K562 (cell line): ENCODE results near the gene MAN1A1. TPM values are rescaled to one million over a fixed set of nuclear protein-coding genes. Genes with fewer than 3 reads are reported as not detected.

ENCODE experiments used
- ASH1L ChIP-seq: fragments of 450-650 bp; IDR thresholded peaks from 2 replicates; pipeline ENCODE4 v1.6.1; 2018; ENCODE audit warnings: borderline replicate concordance, mild to moderate bottlenecking, low read depth; ENCODE audit not compliant: partially characterized antibody
- CC2D1A ChIP-seq: fragments of 450-650 bp; IDR thresholded peaks from 2 replicates; pipeline ENCODE4 v1.6.1; 2017; ENCODE audit warnings: mild to moderate bottlenecking
- CHD2 ChIP-seq: IDR thresholded peaks from 2 replicates; pipeline ENCODE4 v1.6.1; 2011; ENCODE audit warnings: low read depth, low read length
- CREM ChIP-seq: IDR thresholded peaks from 2 replicates; pipeline ENCODE4 v1.6.1; 2014; ENCODE audit warnings: antibody characterized with exemption, low read depth
- GABPB2 ChIP-seq: fragments of 250-450 bp; sonication (Bioruptor Pico); conservative IDR thresholded peaks from 2 replicates; pipeline ENCODE4 v1.5.1; 2021; ENCODE audit warnings: mild to moderate bottlenecking
- HBP1 ChIP-seq: fragments of 450-650 bp; formaldehyde crosslinking; IDR thresholded peaks from 2 replicates; pipeline ENCODE4 v1.4.0; 2022; ENCODE audit warnings: missing genetic modification characterization
- HDGF ChIP-seq: fragments of 450-650 bp; IDR thresholded peaks from 2 replicates; pipeline ENCODE4 v1.6.1; 2016
- MAFG ChIP-seq: fragments of 450-650 bp; conservative IDR thresholded peaks from 2 replicates; pipeline ENCODE4 v1.6.1; 2016; ENCODE audit warnings: missing genetic modification characterization, missing compliant biosample characterization
- MEF2A ChIP-seq: IDR thresholded peaks from 2 replicates; pipeline ENCODE4 v1.6.1; 2011; ENCODE audit warnings: low read depth, mild to moderate bottlenecking, low read length, moderate library complexity; ENCODE audit not compliant: control insufficient read depth
- NCOA1 ChIP-seq: fragments of 450-650 bp; IDR thresholded peaks from 2 replicates; pipeline ENCODE4 v1.6.1; 2016; ENCODE audit warnings: low read depth
- NCOR1 ChIP-seq: fragments of 450-650 bp; IDR thresholded peaks from 2 replicates; pipeline ENCODE4 v1.6.1; 2016; ENCODE audit warnings: mild to moderate bottlenecking, moderate library complexity
- NRF1 ChIP-seq, 2 experiments: fragments of 450-650 bp; IDR thresholded peaks in 1 of 2; conservative IDR thresholded peaks in 1 of 2; 2 replicates each; pipeline ENCODE4 v1.6.1; 2014; ENCODE audit warnings: mild to moderate bottlenecking in 2 of 2
- OTX1 ChIP-seq: fragments of 450-650 bp; formaldehyde crosslinking; IDR thresholded peaks from 2 replicates; pipeline ENCODE4 v1.4.0; 2022; ENCODE audit warnings: mild to moderate bottlenecking
- PHB2 ChIP-seq: fragments of 450-650 bp; IDR thresholded peaks from 2 replicates; pipeline ENCODE4 v1.6.1; 2017; ENCODE audit warnings: low read depth
- SMAD4 ChIP-seq: fragments of 250-450 bp; sonication (Bioruptor Pico); conservative IDR thresholded peaks from 2 replicates; pipeline ENCODE4 v1.8.0; 2021; ENCODE audit warnings: inconsistent platforms, mild to moderate bottlenecking, moderate library complexity
- YY1 ChIP-seq, 3 experiments: IDR thresholded peaks; 2 replicates each; pipeline ENCODE4 v1.6.1; 2011; ENCODE audit warnings: low read length in 2 of 3, mild to moderate bottlenecking in 2 of 3, moderate library complexity in 2 of 3, borderline replicate concordance in 1 of 3, control low read depth in 1 of 3, low read depth in 1 of 3; ENCODE audit not compliant: insufficient read depth in 3 of 3, insufficient replicate concordance in 2 of 3, control insufficient read depth in 1 of 3, insufficient read length in 1 of 3; ENCODE audit errors: extremely low read depth in 1 of 3
- ZEB2 ChIP-seq: fragments of 450-650 bp; IDR thresholded peaks from 2 replicates; pipeline ENCODE4 v1.6.1; 2016
- ZNF609 ChIP-seq: sonication (generic); formaldehyde crosslinking; IDR thresholded peaks from 2 replicates; pipeline ENCODE4 v1.8.1; 2023; ENCODE audit warnings: missing genetic modification reagents, mild to moderate bottlenecking, borderline replicate concordance
- polyA plus RNA-seq, 8 experiments: library from polyadenylated mRNA; depleted of rRNA in 4 of 8; stranded (reverse) in 5 of 8; unstranded in 3 of 8; fragments of >200 nt; fragmentation: Nextera tagmentation in 2 of 8; fragmentation: Illumina TruSeq in 1 of 8; extraction: Ambion mirVana in 2 of 8; extraction: Trizol in 1 of 8; gene quantifications; 2 replicates each; pipeline versions ENCODE4 v1.2.1 to v1.2.3, GENCODE V29; 2011 to 2014; ENCODE audit warnings: inconsistent platforms in 1 of 8, missing spikeins in 1 of 8
- total RNA-seq, 7 experiments: library from RNA; depleted of rRNA in 6 of 7; stranded (reverse); fragments of >200 nt in 6 of 7; fragmentation: Illumina TruSeq in 2 of 7; extraction: Trizol in 2 of 7; gene quantifications; 2 replicates each; pipeline versions ENCODE4 v1.2.1 to v1.2.3, GENCODE V29; 2011 to 2021; ENCODE audit warnings: low replicate concordance in 1 of 7
- TF ChIP-seq, protein P1 (sequence below): sonication (generic); formaldehyde crosslinking; IDR thresholded peaks from 2 replicates; pipeline ENCODE4 v1.8.0; 2022; ENCODE audit warnings: mild to moderate bottlenecking, missing genetic modification reagents
- TF ChIP-seq, protein P2 (sequence below), 2 experiments: fragments of 250-450 bp in 1 of 2; fragments of 450-650 bp in 1 of 2; sonication (Bioruptor Pico) in 1 of 2; IDR thresholded peaks; 2 replicates each; pipeline versions ENCODE4 v1.6.1 to v1.8.0; 2016 to 2021; ENCODE audit warnings: mild to moderate bottlenecking in 2 of 2, moderate library complexity in 2 of 2, missing compliant biosample characterization in 1 of 2, missing genetic modification characterization in 1 of 2
- TF ChIP-seq, protein P3 (sequence below): fragments of 250-450 bp; sonication (Bioruptor Pico); IDR thresholded peaks from 2 replicates; pipeline ENCODE4 v1.8.0; 2021; ENCODE audit warnings: moderate library complexity, mild to moderate bottlenecking, inconsistent platforms

The MAN1A1 gene
- total and polyA plus RNA-seq, 9 of the 15 experiments (the other 6 are each of a cell fraction or from before 2014, with no cell fraction given) = 24.5 to 78.4 (median 59.7) TPM

DNA sequence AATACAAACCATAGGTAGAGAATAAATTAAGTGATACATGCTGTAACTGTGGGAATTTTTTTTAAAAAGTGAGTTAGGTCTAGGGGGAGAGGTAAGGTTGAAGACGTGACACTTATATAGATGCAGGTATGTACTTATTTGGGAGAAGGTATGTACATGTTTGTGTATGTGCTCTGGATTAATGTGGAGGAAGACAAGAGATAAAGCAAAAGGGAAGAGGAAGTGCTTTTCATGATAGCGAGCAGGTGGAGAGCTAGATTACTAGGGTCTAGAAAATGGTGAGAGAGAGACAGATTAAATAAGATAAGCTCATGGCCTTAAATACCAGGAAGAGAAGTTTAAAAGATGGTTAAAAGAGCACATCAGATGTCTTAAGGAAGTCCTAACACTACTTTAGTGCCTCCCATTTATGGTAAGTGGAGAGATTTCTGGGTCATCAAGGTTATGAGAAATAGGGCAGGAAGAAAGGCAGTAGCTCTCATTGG is 92.5 kb downstream of the MAN1A1 start (continued):
- TF ChIP-seq NRF1 (conservative IDR thresholded peaks at IDR 0.05 in 1 of 2, IDR thresholded peaks at IDR 0.05 in 1 of 2) = no peak
- TF ChIP-seq NCOR1 = peak; percentile 89
- TF ChIP-seq PHB2 = peak; percentile 67
- TF ChIP-seq YY1 (IDR thresholded peaks at IDR 0.05; ENCODE audit: borderline replicate concordance in 1 of 3, control insufficient read depth in 1 of 3, extremely low read depth in 1 of 3, insufficient read depth in 3 of 3, insufficient read length in 1 of 3, insufficient replicate concordance in 2 of 3, low read depth in 1 of 3, low read length in 2 of 3) = no peak
- TF ChIP-seq, protein P1, sequence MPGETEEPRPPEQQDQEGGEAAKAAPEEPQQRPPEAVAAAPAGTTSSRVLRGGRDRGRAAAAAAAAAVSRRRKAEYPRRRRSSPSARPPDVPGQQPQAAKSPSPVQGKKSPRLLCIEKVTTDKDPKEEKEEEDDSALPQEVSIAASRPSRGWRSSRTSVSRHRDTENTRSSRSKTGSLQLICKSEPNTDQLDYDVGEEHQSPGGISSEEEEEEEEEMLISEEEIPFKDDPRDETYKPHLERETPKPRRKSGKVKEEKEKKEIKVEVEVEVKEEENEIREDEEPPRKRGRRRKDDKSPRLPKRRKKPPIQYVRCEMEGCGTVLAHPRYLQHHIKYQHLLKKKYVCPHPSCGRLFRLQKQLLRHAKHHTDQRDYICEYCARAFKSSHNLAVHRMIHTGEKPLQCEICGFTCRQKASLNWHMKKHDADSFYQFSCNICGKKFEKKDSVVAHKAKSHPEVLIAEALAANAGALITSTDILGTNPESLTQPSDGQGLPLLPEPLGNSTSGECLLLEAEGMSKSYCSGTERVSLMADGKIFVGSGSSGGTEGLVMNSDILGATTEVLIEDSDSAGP = no peak
- TF ChIP-seq ASH1L = peak; percentile 40
- TF ChIP-seq, protein P2, sequence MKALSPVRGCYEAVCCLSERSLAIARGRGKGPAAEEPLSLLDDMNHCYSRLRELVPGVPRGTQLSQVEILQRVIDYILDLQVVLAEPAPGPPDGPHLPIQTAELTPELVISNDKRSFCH (CRISPR knock-in tag; IDR thresholded peaks at IDR 0.05) = no peak
- TF ChIP-seq, protein P2 (tag; IDR thresholded peaks at IDR 0.05) = no peak; the same call in 1 of the 2 replicates
- TF ChIP-seq, protein P3, sequence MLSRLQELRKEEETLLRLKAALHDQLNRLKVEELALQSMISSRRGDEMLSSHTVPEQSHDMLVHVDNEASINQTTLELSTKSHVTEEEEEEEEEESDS (CRISPR knock-in tag) = no peak
- peak; percentile 89 for TF ChIP-seq CC2D1A
- TF ChIP-seq MEF2A = no peak
- TF ChIP-seq HBP1 = 0 out of 2 replicates have a peak, but pooled peaks have one; percentile 68
- TF ChIP-seq HDGF = no peak
- peak; percentile 49; the same call in 1 of the 2 replicates for TF ChIP-seq CREM
- TF ChIP-seq CHD2 = no peak
- peak; percentile 90 for TF ChIP-seq NCOA1
- TF ChIP-seq GABPB2 (CRISPR knock-in tag) = no peak
- peak; percentile 99 for TF ChIP-seq ZEB2
- no peak for TF ChIP-seq MAFG (tag)
- peak; percentile 79 for TF ChIP-seq SMAD4 (CRISPR knock-in tag)
- no peak for TF ChIP-seq ZNF609 (CRISPR knock-in tag)
- TF ChIP-seq OTX1 (CRISPR knock-in tag) = peak; percentile 57; the same call in 1 of the 2 replicates
